GM12878 (cell line): ENCODE results near the gene SLC26A11. TPM values are rescaled to one million over a fixed set of nuclear protein-coding genes. Genes with fewer than 3 reads are reported as not detected.
A peak's percentile ranks its signal among the peaks of the same experiment; 100 is the strongest.

Experiments
- ATAC-seq: fragments of 200-7000 bp; cut with Tn5 transposase; 3 replicates; pipeline ENCODE4 v1.9.1; 2020; ENCODE audit warnings: mild to moderate bottlenecking, moderate library complexity
- BruUV-seq: library from RNA; stranded (reverse); fragments of 400-500 nt; replicated peaks from 2 replicates; lab custom pipeline; 2021; lab: Mats Ljungman, UMichigan
- CTCF ChIA-PET: fragments of 300-600 bp; sonication (Branson Sonifier 250); formaldehyde crosslinking; extraction: SDS; loops from one replicate; lab custom pipeline; 2021; ENCODE audit warnings: inconsistent platforms; lab: Yijun Ruan, JAX
- POLR2A ChIA-PET: fragments of 350-600 bp; formaldehyde crosslinking; extraction: SDS; loops from one replicate; lab custom pipeline; 2021; ENCODE audit warnings: inconsistent platforms; lab: Charles Lee
- RAD21 ChIA-PET: fragments of 300-600 bp; sonication (Branson Sonifier 250); formaldehyde crosslinking; loops from one replicate; lab custom pipeline; 2023; ENCODE audit warnings: antibody characterized with exemption; ENCODE audit not compliant: unreplicated experiment; lab: Charles Lee
- SMC1A ChIA-PET: fragments of 300-600 bp; sonication (Branson Sonifier 250); formaldehyde crosslinking; loops from one replicate; lab custom pipeline; 2023; ENCODE audit not compliant: unreplicated experiment, uncharacterized antibody; lab: Charles Lee
- DNase-seq: peaks from one replicate; pipeline ENCODE4 v3.0.0-alpha.2; 2011; ENCODE audit warnings: low read depth, low spot score
- FAIRE-seq: peaks from 3 replicates; lab custom pipeline; 2011; peaks lifted over from hg19 to GRCh38; lab: Jason Lieb, UNC
- H2AFZ ChIP-seq: 2 replicates; pipeline ENCODE4 v1.6.0; 2011; ENCODE audit warnings: low read depth, low read length, control low read depth; ENCODE audit not compliant: control insufficient read depth
- H3K27ac ChIP-seq: 2 replicates; pipeline ENCODE4 v1.5.1; 2011; ENCODE audit warnings: control low read depth; ENCODE audit not compliant: control insufficient read depth, insufficient read depth
- H3K27me3 ChIP-seq, 2 experiments: replicated peaks in 1 of 2; 2 replicates each; pipeline versions ENCODE4 v1.6.0 to v1.6.1; 2011; ENCODE audit warnings: low read length in 1 of 2; ENCODE audit not compliant: control insufficient read depth in 2 of 2, insufficient read depth in 2 of 2
- H3K36me3 ChIP-seq, 2 experiments: 2 replicates each; pipeline ENCODE4 v1.5.1; 2011; ENCODE audit warnings: low read length in 1 of 2; ENCODE audit not compliant: control insufficient read depth in 2 of 2, insufficient read depth in 2 of 2
- H3K4me1 ChIP-seq: 2 replicates; pipeline ENCODE4 v1.6.1; 2011; ENCODE audit warnings: mild to moderate bottlenecking, low read length, moderate library complexity, mixed read lengths; ENCODE audit not compliant: control insufficient read depth, insufficient read depth
- H3K4me2 ChIP-seq: 2 replicates; pipeline ENCODE4 v1.6.0; 2011; ENCODE audit warnings: control low read depth; ENCODE audit not compliant: control insufficient read depth, insufficient read depth
- H3K4me3 ChIP-seq: fragments of 200-600 bp; sonication (generic); 2 replicates; pipeline ENCODE4 v1.5.1; 2016
- H3K79me2 ChIP-seq: 2 replicates; pipeline ENCODE4 v1.6.0; 2011; ENCODE audit warnings: low read length; ENCODE audit not compliant: control insufficient read depth, insufficient read depth
- H3K9ac ChIP-seq: 2 replicates; pipeline ENCODE4 v1.8.0; 2011; ENCODE audit warnings: low read length, control low read depth, mixed read lengths; ENCODE audit not compliant: control insufficient read depth, insufficient read depth
- H3K9me3 ChIP-seq: replicated peaks from 3 replicates; pipeline ENCODE4 v1.5.1; 2011; ENCODE audit warnings: mild to moderate bottlenecking, low read length; ENCODE audit not compliant: control insufficient read depth, insufficient read depth
- H4K20me1 ChIP-seq: 2 replicates; pipeline ENCODE4 v1.6.0; 2011; ENCODE audit not compliant: control insufficient read depth, insufficient read depth
- CHD4 ChIP-seq: fragments of 200-600 bp; sonication (generic); IDR thresholded peaks from 2 replicates; pipeline ENCODE4 v1.6.1; 2016; ENCODE audit warnings: mild to moderate bottlenecking
- ELK1 ChIP-seq: IDR thresholded peaks from 2 replicates; pipeline ENCODE4 v1.6.1; 2012; ENCODE audit warnings: low read depth, low read length, improper control_type of control experiment
- IKZF2 ChIP-seq, 2 experiments: fragments of 450-650 bp; IDR thresholded peaks; 2 replicates each; pipeline ENCODE4 v1.6.1; 2017; ENCODE audit warnings: mild to moderate bottlenecking in 2 of 2, moderate library complexity in 2 of 2
- SIN3A ChIP-seq: IDR thresholded peaks from 2 replicates; pipeline ENCODE4 v1.6.1; 2012; ENCODE audit warnings: low read depth, low read length, improper control_type of control experiment
- TCF3 ChIP-seq: IDR thresholded peaks from 2 replicates; pipeline ENCODE4 v1.6.1; 2012; ENCODE audit warnings: low read depth, mild to moderate bottlenecking, low read length, borderline replicate concordance; ENCODE audit not compliant: insufficient read depth
- ZNF384 ChIP-seq: IDR thresholded peaks from 2 replicates; pipeline ENCODE4 v1.6.1; 2012; ENCODE audit warnings: low read depth, mild to moderate bottlenecking, low read length, improper control_type of control experiment, borderline replicate concordance
- WGBS: methylation state at CpG from one replicate; pipeline ENCODE4 v1.1.6; 2016; ENCODE audit warnings: low lambda C conversion rate; ENCODE audit not compliant: insufficient replicate concordance, insufficient coverage; ENCODE audit errors: missing lambda C conversion rate; 5-methylcytosine and 5-hydroxymethylcytosine counted together
- in situ Hi-C: fragments of 300-500 bp; cut with MboI; formaldehyde crosslinking; loops from 9 replicates; pipeline ENCODE4 v1.14.3; 2018; ENCODE audit warnings: mixed read lengths
- intact Hi-C: fragments of 100-400 bp; cut with micrococcal nuclease; formaldehyde crosslinking; loops from one replicate; pipeline ENCODE4 v1.14.2; 2022; ENCODE audit not compliant: unreplicated experiment
- polyA plus RNA-seq, 11 experiments: library from polyadenylated mRNA; depleted of rRNA in 4 of 11; unstranded in 6 of 11; stranded (reverse) in 5 of 11; fragments of >200 nt; fragmentation: Nextera tagmentation in 4 of 11; fragmentation: Illumina TruSeq in 1 of 11; extraction: Ambion mirVana in 4 of 11; extraction: Trizol in 1 of 11; gene quantifications; 1 replicate in 1 of 11; 2 replicates in 10 of 11; pipeline versions ENCODE4 v1.2.1 to v1.2.3, GENCODE V29; 2011 to 2016; ENCODE audit warnings: inconsistent platforms in 2 of 11, missing spikeins in 2 of 11, low read depth in 1 of 11
- total RNA-seq, 4 experiments: library from RNA; depleted of rRNA in 3 of 4; stranded (reverse); fragments of >200 nt in 3 of 4; fragmentation: Illumina TruSeq in 1 of 4; extraction: Trizol in 1 of 4; gene quantifications; 2 replicates each; pipeline versions ENCODE4 v1.2.1 to v1.2.3, GENCODE V29; 2013 to 2021
- TF ChIP-seq, protein P1 (sequence below): fragments of 450-650 bp; IDR thresholded peaks from 2 replicates; pipeline ENCODE4 v1.6.1; 2016; ENCODE audit warnings: mild to moderate bottlenecking, moderate library complexity, borderline replicate concordance
- TF ChIP-seq, protein P2 (sequence below): fragments of 450-650 bp; conservative IDR thresholded peaks from 2 replicates; pipeline ENCODE4 v1.6.1; 2017; ENCODE audit warnings: mild to moderate bottlenecking, moderate library complexity
- TF ChIP-seq, protein P3 (sequence below): fragments of 450-650 bp; IDR thresholded peaks from 2 replicates; pipeline ENCODE4 v1.6.1; 2018; ENCODE audit warnings: mild to moderate bottlenecking, low read depth, moderate library complexity; ENCODE audit not compliant: partially characterized antibody

Gene SLC26A11
- total and polyA plus RNA-seq, 10 of the 15 experiments (the other 5 are each of a cell fraction or from before 2014, with no cell fraction given) = 0.05 to 4.1 (median 1.2) TPM; not detected in 1

DNA sequence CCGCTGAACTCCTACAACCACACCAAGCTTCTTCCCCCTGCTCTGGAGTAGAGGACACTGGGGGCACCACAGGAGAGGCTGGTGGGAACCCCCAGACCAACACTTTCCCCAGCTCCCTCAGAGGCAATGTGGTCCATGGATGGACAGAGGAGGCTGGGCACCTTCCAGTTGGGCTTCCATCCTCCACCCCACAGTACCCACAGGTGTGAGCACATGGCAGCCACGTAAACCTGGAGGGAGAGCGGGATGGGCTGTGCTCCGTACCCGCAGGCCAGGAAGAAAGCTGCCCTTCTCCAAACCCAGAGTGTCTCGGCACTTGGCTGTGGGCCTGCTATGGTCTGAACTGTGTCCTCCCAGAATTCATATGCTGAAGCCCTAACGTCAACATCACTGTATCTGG is 1.8 kb upstream of the SLC26A11 start (continued):
- TF ChIP-seq, protein P1, sequence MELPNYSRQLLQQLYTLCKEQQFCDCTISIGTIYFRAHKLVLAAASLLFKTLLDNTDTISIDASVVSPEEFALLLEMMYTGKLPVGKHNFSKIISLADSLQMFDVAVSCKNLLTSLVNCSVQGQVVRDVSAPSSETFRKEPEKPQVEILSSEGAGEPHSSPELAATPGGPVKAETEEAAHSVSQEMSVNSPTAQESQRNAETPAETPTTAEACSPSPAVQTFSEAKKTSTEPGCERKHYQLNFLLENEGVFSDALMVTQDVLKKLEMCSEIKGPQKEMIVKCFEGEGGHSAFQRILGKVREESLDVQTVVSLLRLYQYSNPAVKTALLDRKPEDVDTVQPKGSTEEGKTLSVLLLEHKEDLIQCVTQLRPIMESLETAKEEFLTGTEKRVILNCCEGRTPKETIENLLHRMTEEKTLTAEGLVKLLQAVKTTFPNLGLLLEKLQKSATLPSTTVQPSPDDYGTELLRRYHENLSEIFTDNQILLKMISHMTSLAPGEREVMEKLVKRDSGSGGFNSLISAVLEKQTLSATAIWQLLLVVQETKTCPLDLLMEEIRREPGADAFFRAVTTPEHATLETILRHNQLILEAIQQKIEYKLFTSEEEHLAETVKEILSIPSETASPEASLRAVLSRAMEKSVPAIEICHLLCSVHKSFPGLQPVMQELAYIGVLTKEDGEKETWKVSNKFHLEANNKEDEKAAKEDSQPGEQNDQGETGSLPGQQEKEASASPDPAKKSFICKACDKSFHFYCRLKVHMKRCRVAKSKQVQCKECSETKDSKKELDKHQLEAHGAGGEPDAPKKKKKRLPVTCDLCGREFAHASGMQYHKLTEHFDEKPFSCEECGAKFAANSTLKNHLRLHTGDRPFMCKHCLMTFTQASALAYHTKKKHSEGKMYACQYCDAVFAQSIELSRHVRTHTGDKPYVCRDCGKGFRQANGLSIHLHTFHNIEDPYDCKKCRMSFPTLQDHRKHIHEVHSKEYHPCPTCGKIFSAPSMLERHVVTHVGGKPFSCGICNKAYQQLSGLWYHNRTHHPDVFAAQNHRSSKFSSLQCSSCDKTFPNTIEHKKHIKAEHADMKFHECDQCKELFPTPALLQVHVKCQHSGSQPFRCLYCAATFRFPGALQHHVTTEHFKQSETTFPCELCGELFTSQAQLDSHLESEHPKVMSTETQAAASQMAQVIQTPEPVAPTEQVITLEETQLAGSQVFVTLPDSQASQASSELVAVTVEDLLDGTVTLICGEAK = no peak

DNA sequence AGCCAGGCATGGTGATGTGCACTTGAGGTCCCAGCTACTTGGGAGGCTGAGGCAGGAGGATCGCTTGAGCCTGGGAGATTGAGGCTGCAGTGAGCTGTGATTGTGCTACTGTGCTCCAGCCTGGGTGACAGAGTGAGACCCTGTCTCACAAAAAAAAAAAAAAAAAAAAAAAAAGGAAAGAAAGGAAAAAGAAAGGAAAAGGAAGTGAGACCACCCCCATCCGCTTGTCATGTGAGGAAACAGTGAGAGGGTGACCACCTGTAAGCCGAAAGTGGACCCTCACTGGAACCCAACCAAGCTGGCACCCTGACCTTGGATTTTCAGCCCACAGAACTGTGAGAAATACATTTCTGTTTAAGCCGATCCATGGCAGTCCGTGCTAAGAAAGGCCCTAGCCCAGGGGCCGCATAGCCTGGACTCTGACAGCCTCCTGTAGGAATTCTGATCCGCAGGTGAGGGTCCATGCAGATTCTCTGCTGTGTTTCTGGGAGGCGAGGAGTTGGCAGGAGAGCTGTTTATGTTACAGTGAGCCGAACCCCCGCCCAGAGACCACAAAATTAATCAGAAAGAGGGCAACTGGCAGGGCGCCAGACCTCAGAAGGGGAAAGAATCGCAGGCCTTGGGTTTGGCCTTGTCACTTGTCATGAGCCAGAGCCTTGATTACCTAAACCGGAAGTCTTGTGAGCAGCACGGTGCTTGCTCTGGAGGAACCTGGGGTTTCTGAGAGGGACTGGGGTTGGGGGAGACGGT is 1.0 kb upstream of the SLC26A11 start:
- ChIA-PET SMC1A (interaction anchor here (1.0 to 2.0 kb wide), 3 partner anchors 23 to 47 kb away, joined by 3 to 8 read pairs (median 4); no protein-coding TSS in a partner anchor), POLR2A (interaction anchor here (0.7 to 1.5 kb wide), 4 partner anchors 35 to 472 kb away, joined by 3 to 5 read pairs (median 4); no protein-coding TSS in a partner anchor), RAD21 (interaction anchor here (0.7 to 2.2 kb wide), 5 partner anchors 14 to 746 kb away, joined by 3 to 10 read pairs (median 3); no protein-coding TSS in a partner anchor), CTCF (interaction anchor here (0.9 kb wide), 1 partner anchor 22 kb away, joined by 3 read pairs; no protein-coding TSS in a partner anchor)
- peak; percentile 93 for ATAC-seq
- H3K4me3 ChIP-seq = peak overlapping the region; percentile 94
- H3K4me2 ChIP-seq = peak overlapping the region; percentile 90
- H3K79me2 ChIP-seq = peaks cover 4% of the 10 kb centered on the region
- no peaks in the 10 kb centered on the region for H3K27me3 ChIP-seq
- peak; percentile 99 for FAIRE-seq
- H3K9me3 ChIP-seq = no peaks in the 10 kb centered on the region
- H2AFZ ChIP-seq = peak overlapping the region; percentile 78
- H3K36me3 ChIP-seq = peaks cover 0 to 5% of the 10 kb centered on the region in 2 experiments; a peak in 2 of 4 replicates
- TSS peak; percentile 53 for BruUV-seq
- DNase-seq = peak; percentile 66
- in situ Hi-C loops = no loop called here
- intact Hi-C loops = loop anchor here (5.0 kb wide), 1 partner anchor 33 kb away; no protein-coding TSS in a partner anchor
- H3K4me1 ChIP-seq = peaks cover 4% of the 10 kb centered on the region
- no peaks in the 10 kb centered on the region; the same call in 1 of the 2 replicates for H4K20me1 ChIP-seq
- WGBS = 39% methylated on average over 15 of the region's 15 CpGs
- peak overlapping the region; percentile 80 for H3K9ac ChIP-seq
- H3K27ac ChIP-seq = peak overlapping the region; percentile 75
- no peak for TF ChIP-seq TCF3
- TF ChIP-seq, protein P2, sequence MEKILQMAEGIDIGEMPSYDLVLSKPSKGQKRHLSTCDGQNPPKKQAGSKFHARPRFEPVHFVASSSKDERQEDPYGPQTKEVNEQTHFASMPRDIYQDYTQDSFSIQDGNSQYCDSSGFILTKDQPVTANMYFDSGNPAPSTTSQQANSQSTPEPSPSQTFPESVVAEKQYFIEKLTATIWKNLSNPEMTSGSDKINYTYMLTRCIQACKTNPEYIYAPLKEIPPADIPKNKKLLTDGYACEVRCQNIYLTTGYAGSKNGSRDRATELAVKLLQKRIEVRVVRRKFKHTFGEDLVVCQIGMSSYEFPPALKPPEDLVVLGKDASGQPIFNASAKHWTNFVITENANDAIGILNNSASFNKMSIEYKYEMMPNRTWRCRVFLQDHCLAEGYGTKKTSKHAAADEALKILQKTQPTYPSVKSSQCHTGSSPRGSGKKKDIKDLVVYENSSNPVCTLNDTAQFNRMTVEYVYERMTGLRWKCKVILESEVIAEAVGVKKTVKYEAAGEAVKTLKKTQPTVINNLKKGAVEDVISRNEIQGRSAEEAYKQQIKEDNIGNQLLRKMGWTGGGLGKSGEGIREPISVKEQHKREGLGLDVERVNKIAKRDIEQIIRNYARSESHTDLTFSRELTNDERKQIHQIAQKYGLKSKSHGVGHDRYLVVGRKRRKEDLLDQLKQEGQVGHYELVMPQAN = no peak
- TF ChIP-seq ELK1 = peak; percentile 54; the same call in 1 of the 2 replicates
- TF ChIP-seq, protein P3, sequence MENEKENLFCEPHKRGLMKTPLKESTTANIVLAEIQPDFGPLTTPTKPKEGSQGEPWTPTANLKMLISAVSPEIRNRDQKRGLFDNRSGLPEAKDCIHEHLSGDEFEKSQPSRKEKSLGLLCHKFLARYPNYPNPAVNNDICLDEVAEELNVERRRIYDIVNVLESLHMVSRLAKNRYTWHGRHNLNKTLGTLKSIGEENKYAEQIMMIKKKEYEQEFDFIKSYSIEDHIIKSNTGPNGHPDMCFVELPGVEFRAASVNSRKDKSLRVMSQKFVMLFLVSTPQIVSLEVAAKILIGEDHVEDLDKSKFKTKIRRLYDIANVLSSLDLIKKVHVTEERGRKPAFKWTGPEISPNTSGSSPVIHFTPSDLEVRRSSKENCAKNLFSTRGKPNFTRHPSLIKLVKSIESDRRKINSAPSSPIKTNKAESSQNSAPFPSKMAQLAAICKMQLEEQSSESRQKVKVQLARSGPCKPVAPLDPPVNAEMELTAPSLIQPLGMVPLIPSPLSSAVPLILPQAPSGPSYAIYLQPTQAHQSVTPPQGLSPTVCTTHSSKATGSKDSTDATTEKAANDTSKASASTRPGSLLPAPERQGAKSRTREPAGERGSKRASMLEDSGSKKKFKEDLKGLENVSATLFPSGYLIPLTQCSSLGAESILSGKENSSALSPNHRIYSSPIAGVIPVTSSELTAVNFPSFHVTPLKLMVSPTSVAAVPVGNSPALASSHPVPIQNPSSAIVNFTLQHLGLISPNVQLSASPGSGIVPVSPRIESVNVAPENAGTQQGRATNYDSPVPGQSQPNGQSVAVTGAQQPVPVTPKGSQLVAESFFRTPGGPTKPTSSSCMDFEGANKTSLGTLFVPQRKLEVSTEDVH = no peak
- no peak for TF ChIP-seq ZNF384
- TF ChIP-seq SIN3A = no peak
- TF ChIP-seq IKZF2 (IDR thresholded peaks at IDR 0.05) = peak; percentile 56 to 71; a peak in 2 of 4 replicates
- TF ChIP-seq CHD4 = no peak
